Measurements from ENCODE around the gene ANKHD1. TPM values are rescaled to one million over a fixed set of nuclear protein-coding genes. Genes with fewer than 3 reads are reported as not detected.

Gene ANKHD1
- total RNA-seq, 2 experiments from 2014 or later, result 90.6 to 143 TPM

DNA sequence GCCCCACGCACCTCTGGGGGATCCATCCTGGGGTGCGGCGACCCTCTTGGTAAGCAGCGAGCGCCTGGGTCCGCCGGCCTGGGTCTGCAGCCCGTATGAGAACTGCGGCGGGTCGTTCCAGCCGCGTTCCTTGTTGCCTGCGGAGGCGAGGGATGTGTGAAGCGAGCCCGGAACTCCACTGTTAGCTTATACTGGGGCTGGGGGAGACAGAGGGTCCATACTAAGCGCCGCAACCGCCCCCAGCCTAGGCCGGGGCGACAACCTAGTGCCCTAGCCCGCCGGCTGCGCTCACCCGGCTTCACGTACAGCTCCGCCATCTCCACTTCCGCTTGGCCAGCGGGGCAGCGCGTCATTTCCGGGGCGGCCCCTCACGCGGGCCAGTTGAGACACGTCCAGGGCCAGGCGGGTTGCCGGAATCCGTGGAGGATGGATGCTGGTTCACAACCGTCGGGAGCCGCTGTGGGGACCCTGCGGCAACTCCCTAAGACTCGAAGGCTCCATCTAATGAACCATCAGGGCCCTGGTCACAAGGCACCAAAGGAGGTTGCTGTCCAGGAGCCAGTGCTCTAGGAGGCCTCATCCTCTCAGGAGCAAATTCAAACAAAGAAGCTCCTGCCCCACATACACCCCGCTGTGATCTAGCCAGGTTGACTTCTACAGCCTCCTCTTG lies 155.6 kb downstream of the ANKHD1 start, which contains the start of gene SRA1:
SRA1 (minus strand) TSS at position 338 of the 670 bp plus-strand sequence; CDS start at position 317, 21 bp downstream.
- peak; percentile 89 for DNase-seq (ENCODE audit: low spot score)
- no peaks in the 10 kb centered on the region for H3K9me2 ChIP-seq (ENCODE audit: insufficient read depth, low read length)
- peak within 1 kb of the TSS; percentile 91 for H3K4me2 ChIP-seq (ENCODE audit: low read length)
- TF ChIP-seq, protein P1, sequence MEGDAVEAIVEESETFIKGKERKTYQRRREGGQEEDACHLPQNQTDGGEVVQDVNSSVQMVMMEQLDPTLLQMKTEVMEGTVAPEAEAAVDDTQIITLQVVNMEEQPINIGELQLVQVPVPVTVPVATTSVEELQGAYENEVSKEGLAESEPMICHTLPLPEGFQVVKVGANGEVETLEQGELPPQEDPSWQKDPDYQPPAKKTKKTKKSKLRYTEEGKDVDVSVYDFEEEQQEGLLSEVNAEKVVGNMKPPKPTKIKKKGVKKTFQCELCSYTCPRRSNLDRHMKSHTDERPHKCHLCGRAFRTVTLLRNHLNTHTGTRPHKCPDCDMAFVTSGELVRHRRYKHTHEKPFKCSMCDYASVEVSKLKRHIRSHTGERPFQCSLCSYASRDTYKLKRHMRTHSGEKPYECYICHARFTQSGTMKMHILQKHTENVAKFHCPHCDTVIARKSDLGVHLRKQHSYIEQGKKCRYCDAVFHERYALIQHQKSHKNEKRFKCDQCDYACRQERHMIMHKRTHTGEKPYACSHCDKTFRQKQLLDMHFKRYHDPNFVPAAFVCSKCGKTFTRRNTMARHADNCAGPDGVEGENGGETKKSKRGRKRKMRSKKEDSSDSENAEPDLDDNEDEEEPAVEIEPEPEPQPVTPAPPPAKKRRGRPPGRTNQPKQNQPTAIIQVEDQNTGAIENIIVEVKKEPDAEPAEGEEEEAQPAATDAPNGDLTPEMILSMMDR (conservative IDR thresholded peaks at IDR 0.05; ENCODE audit: low read length), result no peak
- TF ChIP-seq EZH2phosphoT487 (IDR thresholded peaks at IDR 0.05; ENCODE audit: borderline replicate concordance, low read depth, low read length), result no peak
- H3K4me3 ChIP-seq (ENCODE audit: low read depth, low read length, poor library complexity, severe bottlenecking), result peak within 1 kb of the TSS; percentile 82
- CTCF ChIA-PET (ENCODE audit: unreplicated experiment), result no interaction called here
- no peaks in the 10 kb centered on the region for H3K9me3 ChIP-seq (ENCODE audit: low read length)
- intact Hi-C loops (cut with micrococcal nuclease; ENCODE audit: unreplicated experiment), result loop anchor here (2.0 to 10.0 kb wide), 4 partner anchors 82 to 312 kb away; partner anchors contain the start of genes ANKHD1, SLC4A9 and TMCO6
- peak within 1 kb of the TSS; percentile 63; the same call in 1 of the 2 replicates for H2AFZ ChIP-seq (ENCODE audit: low read length)
- peaks cover 18% of the 10 kb centered on the region for H3K36me3 ChIP-seq (ENCODE audit: insufficient read depth, low read length)
- H3K27ac ChIP-seq (ENCODE audit: low read depth, low read length, poor library complexity, severe bottlenecking), result peak within 1 kb of the TSS; percentile 46
- no peaks in the 10 kb centered on the region for H4K20me1 ChIP-seq (ENCODE audit: insufficient read depth, low read length)
- H3K79me2 ChIP-seq (ENCODE audit: insufficient read depth, low read depth, low read length), result peaks cover 18% of the 10 kb centered on the region; the same call in 1 of the 2 replicates
- BruUV-seq (replicated peaks), result no TSS peak
- H3K4me1 ChIP-seq (ENCODE audit: insufficient read depth, low read length, poor library complexity, severe bottlenecking), result peaks cover 23% of the 10 kb centered on the region
- POLR2A ChIA-PET, result interaction anchor here (0.7 to 1.4 kb wide), 4 partner anchors 9 to 26 kb away, joined by 3 to 5 read pairs (median 3); no protein-coding TSS in a partner anchor

DNA sequence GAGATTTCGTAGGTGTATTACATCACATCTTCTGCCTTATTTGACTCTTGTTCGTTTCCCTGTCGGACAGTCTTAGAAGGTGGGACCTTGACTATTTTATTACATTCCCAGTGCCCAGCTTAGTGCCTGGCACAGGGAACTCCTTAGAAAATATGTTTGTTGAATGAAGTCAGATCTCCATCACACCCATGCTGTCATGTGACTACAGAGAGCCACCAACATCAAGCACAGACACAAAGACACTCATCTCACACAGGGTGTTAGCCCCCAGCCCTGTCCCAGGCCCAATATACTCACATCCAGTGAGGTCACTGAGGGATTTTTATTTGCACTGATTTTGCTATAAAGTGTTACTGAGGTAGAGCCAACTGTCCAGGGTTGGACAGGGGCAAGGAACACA lies 156.3 kb downstream of the ANKHD1 start:
- peaks cover 23% of the 10 kb centered on the region for H3K4me1 ChIP-seq (ENCODE audit: insufficient read depth, low read length, poor library complexity, severe bottlenecking)
- H2AFZ ChIP-seq (ENCODE audit: low read length), result peak overlapping the region; percentile 63; the same call in 1 of the 2 replicates
- ChIA-PET POLR2A (interaction anchor here (0.8 to 1.4 kb wide), 2 partner anchors 8 to 11 kb away, joined by 3 to 5 read pairs; no protein-coding TSS in a partner anchor), CTCF (ENCODE audit: unreplicated experiment) (no interaction called here)
- no peak for TF ChIP-seq EZH2phosphoT487 (IDR thresholded peaks at IDR 0.05; ENCODE audit: borderline replicate concordance, low read depth, low read length)
- TF ChIP-seq, protein P1 (conservative IDR thresholded peaks at IDR 0.05; ENCODE audit: low read length), result no peak
- peak overlapping the region; percentile 46 for H3K27ac ChIP-seq (ENCODE audit: low read depth, low read length, poor library complexity, severe bottlenecking)
- H4K20me1 ChIP-seq (ENCODE audit: insufficient read depth, low read length), result no peaks in the 10 kb centered on the region
- H3K9me3 ChIP-seq (ENCODE audit: low read length), result no peaks in the 10 kb centered on the region
- peaks cover 18% of the 10 kb centered on the region; the same call in 1 of the 2 replicates for H3K79me2 ChIP-seq (ENCODE audit: insufficient read depth, low read depth, low read length)
- H3K9me2 ChIP-seq (ENCODE audit: insufficient read depth, low read length), result no peaks in the 10 kb centered on the region
- intact Hi-C loops (cut with micrococcal nuclease; ENCODE audit: unreplicated experiment), result loop anchor here (2.0 to 10.0 kb wide), 4 partner anchors 81 to 313 kb away; partner anchors contain the start of genes ANKHD1, SLC4A9 and TMCO6
- BruUV-seq (replicated peaks), result no TSS peak
- peak overlapping the region; percentile 91 for H3K4me2 ChIP-seq (ENCODE audit: low read length)
- DNase-seq (ENCODE audit: low spot score), result no peak
- peaks cover 13% of the 10 kb centered on the region for H3K36me3 ChIP-seq (ENCODE audit: insufficient read depth, low read length)
- peak overlapping the region; percentile 82 for H3K4me3 ChIP-seq (ENCODE audit: low read depth, low read length, poor library complexity, severe bottlenecking)

Measured in OCI-LY7 (cell line).